ENCODE measurements around the gene UCHL5.

Gene UCHL5

DNA sequence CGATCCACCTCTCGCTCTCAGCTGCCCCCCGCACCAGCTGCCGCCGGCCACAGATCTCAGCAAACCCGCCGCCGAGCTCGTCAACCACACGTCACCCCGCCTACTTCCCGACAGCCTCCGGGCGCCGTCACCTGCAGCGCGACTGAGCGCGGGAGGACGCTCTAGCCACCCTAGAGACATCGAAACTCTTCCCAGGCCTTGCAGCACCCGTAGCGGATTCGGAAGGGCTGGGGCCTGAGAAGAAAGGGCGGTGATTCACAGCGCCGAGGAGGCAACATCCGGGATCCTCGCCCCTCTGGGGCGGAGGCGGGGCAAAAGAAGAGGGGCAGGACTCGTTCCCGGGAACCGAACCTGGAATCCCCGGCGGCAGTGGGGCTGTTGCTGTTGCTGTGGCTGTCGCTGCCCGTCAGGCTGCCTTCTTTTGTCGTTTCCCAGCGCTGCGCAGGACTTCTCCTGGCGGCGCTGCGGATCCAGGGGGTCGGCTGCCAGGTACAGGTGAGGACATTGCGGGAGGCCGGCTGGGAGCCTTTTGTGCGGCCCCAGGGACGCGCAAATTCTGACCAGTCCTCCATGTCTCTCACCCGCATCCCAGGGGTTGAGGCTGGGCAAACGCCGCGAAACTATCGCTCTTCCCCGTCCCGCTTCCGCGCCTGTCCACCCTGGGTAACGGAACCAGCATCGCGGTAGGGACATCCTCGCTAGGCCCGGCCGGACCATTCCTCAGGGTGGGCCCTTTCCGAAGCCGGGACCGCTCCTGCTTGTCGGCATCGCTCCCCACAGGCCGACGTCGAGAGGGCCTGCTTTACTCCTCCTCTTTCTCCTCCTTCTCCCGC lies at the start of gene UCHL5, which contains the start of gene RO60:
TSS of gene UCHL5 (minus strand) at position 79 of the 833 bp plus-strand sequence. CDS start 100 bp downstream, outside the sequence.
TSS of gene RO60 (plus strand) at position 331 of the 833 bp plus-strand sequence. CDS start 9,443 bp downstream, outside the sequence.
- peak; percentile 99 for DNase-seq

- no peak for DNase-seq
Measured at GRCh38 chr1:193108471-193108870, 49.3 kb upstream of the UCHL5 start.

DNA sequence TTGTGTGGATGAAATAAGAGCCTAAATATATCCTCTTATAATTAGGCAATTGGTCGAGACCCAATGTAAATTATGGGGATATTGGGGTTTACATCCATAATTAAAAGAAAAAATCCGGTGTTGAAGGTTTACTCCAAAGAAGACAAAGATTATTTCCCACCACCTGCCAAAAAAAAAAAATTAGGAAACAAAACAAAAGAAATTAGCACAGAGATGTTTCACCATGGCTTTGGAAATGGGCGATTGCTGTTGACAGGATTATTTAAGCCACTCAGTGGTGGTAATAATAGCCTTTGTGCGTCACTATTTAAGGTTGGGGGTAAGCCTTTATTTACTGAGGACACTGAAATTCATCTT lies 46.6 kb upstream of the UCHL5 start:
- no peak for DNase-seq

GRCh38 chr1:193104907-193105820 lies 46.0 kb upstream of the UCHL5 start, which contains the start of gene GLRX2:
Gene GLRX2 (minus strand): TSS chr1:193105414. CDS start chr1:193105382, 32 bp downstream.
- DNase-seq = peak; percentile 91

DNA sequence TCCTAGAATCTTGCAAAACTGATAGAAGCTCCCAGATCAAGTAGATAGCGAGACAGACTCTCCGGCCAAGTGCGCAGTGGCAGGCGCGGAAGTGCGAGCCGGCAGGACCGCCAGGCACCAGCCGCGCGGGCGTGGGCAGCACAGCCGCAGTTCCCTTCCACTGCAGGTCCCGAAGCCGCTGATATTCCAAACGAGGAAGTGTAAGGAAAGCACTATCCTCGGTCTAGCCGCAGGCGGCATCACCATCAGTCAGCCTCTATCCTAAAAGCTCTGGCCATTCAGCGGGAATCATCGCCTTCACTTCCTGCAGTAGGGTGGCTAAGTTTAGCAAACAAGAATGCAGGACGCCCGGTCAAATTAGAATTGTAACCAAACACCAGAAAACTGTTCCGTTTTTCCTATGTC lies 45.3 kb upstream of the UCHL5 start:
- no peak for DNase-seq

GRCh38 chr1:193103759-193104501 lies 44.8 kb upstream of the UCHL5 start:
- peak; percentile 13 for DNase-seq

DNA sequence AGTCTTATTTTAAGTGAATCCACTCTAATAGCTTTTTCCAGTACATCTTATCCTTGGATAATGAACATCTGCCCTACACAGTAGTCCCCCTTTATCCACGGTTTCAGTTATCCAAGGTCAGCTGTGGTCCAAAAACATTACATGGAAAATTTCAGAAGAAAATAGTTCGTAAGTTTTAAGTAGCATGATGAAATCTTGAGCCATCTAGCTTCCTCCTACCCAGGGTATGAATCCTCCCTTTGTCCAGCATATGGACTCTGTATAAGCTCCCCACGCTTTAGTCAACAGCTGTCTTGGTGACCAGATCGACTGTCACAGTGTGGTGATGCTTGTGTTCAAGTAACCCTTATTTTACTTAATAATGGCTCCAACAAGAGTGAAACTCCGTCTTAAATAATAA lies 43.5 kb upstream of the UCHL5 start:
- DNase-seq = no peak

GRCh38 chr1:193094112-193094511 lies 35.0 kb upstream of the UCHL5 start:
- DNase-seq = no peak

- DNase-seq = no peak
Measured at GRCh38 chr1:193090865-193091264, 31.7 kb upstream of the UCHL5 start.

DNA sequence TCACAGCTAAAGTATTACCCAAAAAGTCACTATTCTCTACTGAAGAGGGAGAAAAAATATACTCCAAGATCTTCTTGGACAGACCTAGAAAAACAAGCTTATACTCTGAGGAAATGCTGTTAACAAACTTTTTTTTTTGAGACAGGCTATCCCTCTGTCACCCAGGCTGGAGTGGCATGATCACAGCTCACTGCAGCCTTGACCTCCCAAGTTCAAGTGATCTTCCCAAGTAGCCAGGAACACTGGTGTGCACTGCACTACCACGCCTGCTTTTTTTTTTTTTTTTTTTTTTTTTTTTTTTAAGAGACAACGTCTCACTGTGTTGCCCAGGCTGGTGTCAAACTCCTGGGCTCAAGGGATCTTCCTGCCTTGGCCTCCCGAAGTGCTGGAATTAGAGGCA lies 28.7 kb upstream of the UCHL5 start:
- DNase-seq = no peak

- DNase-seq = no peak
Measured at GRCh38 chr1:193086342-193086741, 27.2 kb upstream of the UCHL5 start.

- DNase-seq = no peak
Measured at GRCh38 chr1:193085263-193085662, 26.1 kb upstream of the UCHL5 start.

DNA sequence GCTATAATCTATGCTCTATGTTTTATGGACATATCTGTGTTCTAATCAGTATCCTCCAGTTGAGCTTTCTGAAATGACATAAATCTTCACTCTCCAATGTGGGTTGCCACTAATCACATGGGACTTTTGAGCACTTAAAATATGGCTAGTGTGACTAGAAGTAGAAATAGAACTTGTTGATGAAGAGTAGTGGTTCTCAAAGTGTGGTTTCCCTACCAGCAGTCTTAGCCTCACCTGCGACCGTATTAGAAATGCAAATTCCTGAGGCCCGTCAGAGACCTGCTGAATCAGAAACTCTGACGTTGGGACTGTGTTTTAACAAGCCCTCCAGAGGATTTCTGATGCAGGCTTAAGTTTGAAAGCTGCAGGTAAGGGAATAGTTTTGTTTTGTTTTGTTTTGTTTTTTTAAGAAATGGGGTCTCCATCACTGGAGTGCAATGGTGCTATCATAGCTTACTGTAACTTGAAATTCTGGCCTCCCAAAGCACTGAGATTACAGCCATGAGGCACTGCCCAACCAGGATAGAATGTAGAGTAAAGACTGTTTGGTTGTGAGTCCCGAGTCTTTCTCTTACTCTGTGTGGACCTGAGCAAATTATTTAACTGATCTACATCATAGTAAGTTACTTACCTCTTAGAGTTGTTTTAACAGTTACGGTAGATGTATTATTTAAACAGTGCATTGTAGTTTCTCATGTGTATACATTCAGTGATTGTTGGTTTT lies 24.4 kb upstream of the UCHL5 start:
- DNase-seq = no peak

DNA sequence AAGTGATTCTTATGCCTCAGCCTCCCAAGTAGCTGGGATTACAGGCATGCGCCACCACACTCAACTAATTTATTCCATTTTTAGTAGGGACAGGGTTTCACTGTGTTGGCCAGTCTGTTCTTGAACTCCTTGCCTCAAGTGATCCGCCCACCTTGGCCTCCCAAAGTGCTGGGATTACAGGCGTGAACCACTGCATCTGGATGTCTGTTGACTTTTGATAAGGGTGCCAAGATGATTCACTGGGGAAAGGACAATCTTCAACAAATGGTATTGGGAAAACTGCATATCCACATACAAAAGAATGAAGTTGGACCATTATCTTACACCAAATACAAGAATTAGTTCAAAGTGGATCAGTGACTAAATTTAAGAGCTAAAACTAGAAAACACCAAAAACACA lies 20.0 kb upstream of the UCHL5 start:
- no peak for DNase-seq

GRCh38 chr1:193077991-193078390 lies 18.8 kb upstream of the UCHL5 start:
- DNase-seq = no peak

GRCh38 chr1:193070942-193071341 lies 11.8 kb upstream of the UCHL5 start:
- no peak for DNase-seq

- DNase-seq = no peak
Measured at GRCh38 chr1:193070386-193070753, 11.2 kb upstream of the UCHL5 start.

GRCh38 chr1:193069748-193070385 lies 10.7 kb upstream of the UCHL5 start:
- DNase-seq = peak; percentile 11

DNA sequence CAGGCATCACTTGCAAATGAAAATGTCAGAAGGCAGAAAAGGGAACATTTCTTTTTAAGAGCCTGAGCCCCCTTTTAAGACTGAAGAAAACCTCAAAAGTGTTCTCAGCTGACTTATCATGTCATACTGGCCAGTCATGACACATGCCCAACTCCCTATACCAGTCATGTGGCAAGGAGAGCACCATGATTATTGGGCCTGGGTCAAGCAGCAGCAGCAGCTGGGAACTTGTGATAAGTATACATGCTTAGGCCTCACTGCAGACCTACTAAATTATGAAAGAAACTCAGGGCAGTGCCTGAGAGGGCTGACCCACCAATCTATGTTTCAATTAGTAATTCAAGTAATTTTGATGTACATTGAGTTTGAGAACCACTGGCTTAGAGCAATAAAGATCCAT lies 8.9 kb upstream of the UCHL5 start:
- DNase-seq = no peak

- DNase-seq = no peak
Measured at GRCh38 chr1:193066606-193067005, 7.4 kb upstream of the UCHL5 start.

DNA sequence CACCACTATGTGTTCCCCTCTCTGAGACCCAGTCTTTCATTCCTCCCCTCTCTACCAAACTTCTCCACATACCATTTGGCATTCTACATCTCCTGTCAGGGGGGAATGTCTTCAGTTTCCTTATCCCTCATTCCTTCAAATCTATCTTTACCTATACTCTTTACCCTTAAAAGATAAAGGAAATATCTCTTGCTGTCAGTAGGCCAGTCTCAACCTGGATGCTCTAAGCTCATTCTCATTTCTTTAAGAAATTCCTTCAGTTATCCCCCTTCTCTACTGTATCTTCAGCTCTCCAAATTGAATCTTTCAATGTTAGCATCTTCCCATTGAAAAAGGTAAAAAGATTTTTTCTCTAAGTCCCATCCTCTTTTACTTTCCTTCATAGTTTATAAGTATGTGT lies 6.8 kb upstream of the UCHL5 start:
- DNase-seq = no peak
